Gastroesophageal sphincter (tissue), 4 donors: ENCODE measurements around the gene NTRK3. TPM values are rescaled to one million over a fixed set of nuclear protein-coding genes. Genes with fewer than 3 reads are reported as not detected.
A peak's percentile ranks its signal among the peaks of the same experiment; 100 is the strongest.

Experiments
- ATAC-seq: fragments of 150-250 bp; one replicate; pipeline ENCODE4 v1.9.1; 2016; ENCODE audit warnings: mild to moderate bottlenecking, moderate library complexity
- H3K27ac ChIP-seq, 4 donors: fragments of 200-600 bp; sonication (generic) in 3 of 4; 1 replicate in 3 of 4; 2 replicates in 1 of 4; pipeline ENCODE4 v1.5.1; 2016 to 2019
- H3K27me3 ChIP-seq: fragments of 200-600 bp; sonication (generic); one replicate; pipeline ENCODE4 v1.5.1; 2019
- H3K36me3 ChIP-seq, 2 donors: fragments of 200-600 bp; sonication (generic); one replicate each; pipeline ENCODE4 v1.5.1; 2019; ENCODE audit warnings: control low read depth in 1 of 2
- H3K4me1 ChIP-seq, 3 donors: fragments of 200-600 bp; sonication (generic); 1 replicate in 2 of 3; 2 replicates in 1 of 3; pipeline ENCODE4 v1.5.1; 2016 to 2019; ENCODE audit warnings: control low read depth in 2 of 3
- H3K4me3 ChIP-seq, 2 donors: fragments of 200-600 bp; sonication (generic); one replicate each; pipeline ENCODE4 v1.5.1; 2019; ENCODE audit warnings: mild to moderate bottlenecking in 1 of 2, moderate library complexity in 1 of 2
- H3K9me3 ChIP-seq, 3 donors: fragments of 200-600 bp; sonication (generic); one replicate each; pipeline ENCODE4 v1.5.1; 2017 to 2019; ENCODE audit warnings: control low read depth in 2 of 3
- CTCF ChIP-seq, 4 experiments: fragments of 200-600 bp in 2 of 4; fragments of 450-650 bp in 2 of 4; sonication (generic) in 1 of 4; IDR thresholded peaks; one replicate each; pipeline ENCODE4 v1.5.1; 2017 to 2019; ENCODE audit warnings: antibody characterized with exemption in 4 of 4, mild to moderate bottlenecking in 2 of 4, moderate library complexity in 2 of 4
- EP300 ChIP-seq: sonication (generic); formaldehyde crosslinking; IDR thresholded peaks from one replicate; pipeline ENCODE4 v1.6.1; 2017; ENCODE audit warnings: antibody characterized with exemption, mild to moderate bottlenecking
- POLR2A ChIP-seq, 2 donors: fragments of 450-650 bp; IDR thresholded peaks; one replicate each; pipeline ENCODE4 v1.6.1; 2017; ENCODE audit warnings: antibody characterized with exemption in 2 of 2, mild to moderate bottlenecking in 2 of 2, moderate library complexity in 1 of 2
- POLR2AphosphoS5 ChIP-seq: sonication (generic); formaldehyde crosslinking; IDR thresholded peaks from one replicate; pipeline ENCODE4 v1.6.1; 2017; ENCODE audit warnings: antibody characterized with exemption
- WGBS, 2 donors: methylation state at CpG; one replicate each; pipeline ENCODE4 v1.1.5; 2018; ENCODE audit warnings: low coverage in 1 of 2; 5-methylcytosine and 5-hydroxymethylcytosine counted together
- total RNA-seq, 4 donors: library from RNA; depleted of rRNA; stranded (reverse); fragments of >200 nt; gene quantifications; one replicate each; pipeline ENCODE4 v1.1.0, GENCODE V29; 2016

The NTRK3 gene
- total RNA-seq, 4 donors from 2014 or later: 0.47 to 4.3 (median 1.5) TPM

GRCh38 chr15:87877822-87878542 is 378.6 kb downstream of the NTRK3 start:
- TF ChIP-seq POLR2A (IDR thresholded peaks at IDR 0.05) (no peak), CTCF (IDR thresholded peaks at IDR 0.05) (no peak), EP300 (no peak), POLR2AphosphoS5 (no peak)
- WGBS, 2 donors: 79 to 93% methylated on average over 3 to 5 of the region's 5 CpGs

DNA sequence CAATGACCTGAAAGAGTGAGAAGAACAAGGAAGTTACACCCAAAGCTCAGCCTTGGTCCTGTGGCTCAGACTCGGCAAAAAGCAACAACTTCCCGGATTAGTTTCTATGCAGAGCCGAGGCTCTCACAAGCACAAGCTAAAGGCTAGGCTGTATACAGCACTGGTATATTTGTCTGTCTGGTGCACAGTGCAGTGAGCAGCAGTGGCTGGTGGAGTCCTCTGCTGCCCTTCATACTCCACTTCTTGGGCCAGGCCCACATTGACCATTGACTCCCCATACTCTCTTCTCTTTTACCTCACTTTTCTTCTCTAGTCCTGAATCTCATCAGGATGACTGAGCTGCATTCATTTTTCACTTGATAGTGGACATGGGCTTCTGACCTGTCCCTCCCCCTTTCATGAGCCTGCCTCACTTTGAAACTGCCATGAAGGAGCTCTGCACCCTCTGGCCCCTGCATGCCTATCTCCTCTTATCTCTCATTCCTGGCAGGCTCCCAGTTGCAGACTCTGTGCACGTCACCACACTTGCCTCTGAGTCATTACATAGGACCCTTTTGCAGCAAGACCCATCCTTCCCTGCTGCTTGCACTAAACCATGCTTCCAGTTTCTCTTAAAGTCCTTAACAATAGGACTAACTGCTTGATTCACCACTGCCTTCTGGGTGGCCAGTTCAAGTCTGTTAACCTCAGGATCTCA is 379.3 kb downstream of the NTRK3 start:
- WGBS, 2 donors: 75% methylated on average over 4 of the region's 4 CpGs; no CpG with 5 or more reads in 1 of the 2 donors
- no peak for ATAC-seq
- Histone ChIP-seq H3K36me3 (no peaks in the 10 kb centered on the region), H3K27me3 (no peaks in the 10 kb centered on the region), H3K4me3 (no peak overlapping the region), H3K27ac (no peak overlapping the region), H3K9me3 (no peaks in the 10 kb centered on the region), H3K4me1 (no peaks in the 10 kb centered on the region)
- TF ChIP-seq POLR2A (IDR thresholded peaks at IDR 0.05) (no peak), POLR2AphosphoS5 (no peak), EP300 (no peak), CTCF (IDR thresholded peaks at IDR 0.05) (no peak)

More at GRCh38 chr15:87877822-87878542, 378.6 kb downstream of the NTRK3 start:
- Histone ChIP-seq H3K4me1 (no peaks in the 10 kb centered on the region), H3K9me3 (no peaks in the 10 kb centered on the region), H3K36me3 (no peaks in the 10 kb centered on the region), H3K27ac (no peak overlapping the region), H3K27me3 (no peaks in the 10 kb centered on the region), H3K4me3 (no peak overlapping the region)
- no peak for ATAC-seq

DNA sequence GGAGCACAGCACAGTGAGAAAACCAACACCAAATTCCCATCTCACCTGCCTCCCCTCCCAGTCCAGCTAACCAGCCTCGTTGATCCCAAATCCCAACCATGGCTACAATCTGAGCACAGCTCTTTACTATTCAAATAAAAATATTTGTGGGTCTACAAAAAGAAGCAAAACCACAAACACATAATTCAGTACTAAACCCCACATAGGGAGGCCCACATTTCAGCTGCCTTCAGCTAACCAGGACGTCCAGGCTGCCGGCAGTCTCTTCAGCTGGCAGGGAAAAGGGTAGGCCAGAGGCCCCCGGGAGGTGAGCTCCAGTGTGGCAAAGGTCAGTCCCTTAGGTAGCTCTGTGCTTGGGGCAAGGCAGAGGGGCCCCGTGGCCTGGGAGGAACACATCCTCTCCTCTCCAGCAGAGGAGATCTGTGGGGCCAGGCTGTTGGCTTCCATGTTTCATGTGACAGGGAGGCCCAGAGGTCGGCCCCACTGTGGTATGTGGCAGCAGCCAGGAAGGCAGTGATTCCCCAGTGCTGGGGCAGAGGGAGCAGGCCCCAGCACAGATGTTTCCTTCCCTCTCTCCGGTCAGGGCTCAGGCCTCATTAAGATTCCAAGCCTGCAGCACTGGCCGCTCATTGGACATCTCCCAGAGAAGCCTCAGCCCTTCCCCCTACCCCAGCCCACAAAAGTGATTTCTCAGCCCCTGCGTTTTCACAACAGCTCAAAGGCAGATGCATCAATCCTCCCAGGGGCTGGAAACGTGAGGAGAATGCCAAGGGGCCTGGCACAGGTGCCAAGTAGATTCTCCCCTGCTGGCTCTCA is 381.4 kb downstream of the NTRK3 start:
- no peak overlapping the region for H3K27ac ChIP-seq
- ATAC-seq: peak; percentile 31
- no peaks in the 10 kb centered on the region for H3K9me3 ChIP-seq
- no peaks in the 10 kb centered on the region for H3K27me3 ChIP-seq
- WGBS, 2 donors: 25 to 53% methylated on average over 4 to 5 of the region's 10 CpGs
- TF ChIP-seq EP300: no peak
- TF ChIP-seq POLR2A (IDR thresholded peaks at IDR 0.05): no peak
- no peak for TF ChIP-seq POLR2AphosphoS5
- no peak for TF ChIP-seq CTCF (IDR thresholded peaks at IDR 0.05)
- no peaks in the 10 kb centered on the region for H3K4me1 ChIP-seq
- no peaks in the 10 kb centered on the region for H3K36me3 ChIP-seq
- no peak overlapping the region for H3K4me3 ChIP-seq

DNA sequence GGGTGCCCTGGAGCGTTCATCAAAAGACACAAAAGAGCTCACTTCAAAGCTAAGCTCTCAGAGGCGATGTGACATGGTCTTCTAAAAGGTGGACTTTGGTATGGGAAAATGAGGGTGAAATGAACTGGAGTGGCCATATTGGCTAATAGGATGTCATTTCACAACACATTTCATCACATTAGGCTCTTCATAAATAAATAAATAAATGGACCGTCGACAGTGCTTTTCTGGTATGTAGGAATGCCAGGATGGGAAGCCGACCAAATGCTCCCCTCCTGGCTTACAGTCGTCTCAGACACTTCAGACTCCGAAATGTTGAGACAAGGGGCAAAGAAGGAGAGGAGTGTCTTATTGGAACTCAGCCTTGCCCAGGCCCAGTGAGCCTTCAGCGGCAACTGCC is 383.0 kb downstream of the NTRK3 start:
- H3K27me3 ChIP-seq: no peaks in the 10 kb centered on the region
- TF ChIP-seq POLR2AphosphoS5 (no peak), CTCF (IDR thresholded peaks at IDR 0.05) (no peak), EP300 (no peak), POLR2A (IDR thresholded peaks at IDR 0.05) (no peak)
- H3K4me1 ChIP-seq: no peaks in the 10 kb centered on the region
- ATAC-seq: no peak
- no peaks in the 10 kb centered on the region for H3K9me3 ChIP-seq
- H3K36me3 ChIP-seq: no peaks in the 10 kb centered on the region
- no peak overlapping the region for H3K4me3 ChIP-seq
- 64 to 73% methylated on average over 7 of the region's 8 CpGs for WGBS, 2 donors
- no peak overlapping the region for H3K27ac ChIP-seq
